ENCODE results near the gene MMP26. TPM values are rescaled to one million over a fixed set of nuclear protein-coding genes. Genes with fewer than 3 reads are reported as not detected.

MMP26 gene
- total RNA-seq, 1 donor from 2014 or later = not detected

- no peak overlapping the region for H2AFZ ChIP-seq (replicated peaks)
- H3K4me3 Mint-ChIP-seq = no peak overlapping the region
- TF ChIP-seq EZH2 (IDR thresholded peaks at IDR 0.05) (no peak), EZH2phosphoT487 (IDR thresholded peaks at IDR 0.05) (no peak), CTCF (IDR thresholded peaks at IDR 0.05) (no peak)
- H3K27me3 Mint-ChIP-seq (ENCODE audit: insufficient read depth, low read depth) = no peaks in the 10 kb centered on the region
- peaks cover 15% of the 10 kb centered on the region for H3F3A ChIP-seq (ENCODE audit: low read depth)
- no peak overlapping the region for H3K27ac Mint-ChIP-seq
- no peaks in the 10 kb centered on the region for H3K9me3 ChIP-seq (ENCODE audit: low read depth)
- H3K36me3 Mint-ChIP-seq = no peaks in the 10 kb centered on the region
- no peak for DNase-seq (ENCODE audit: low spot score)
- no peaks in the 10 kb centered on the region for H3K27me3 ChIP-seq
- H3K4me1 ChIP-seq = peaks cover 20% of the 10 kb centered on the region
- peaks cover 9% of the 10 kb centered on the region for H3K4me1 Mint-ChIP-seq
- no peak overlapping the region for H3K27ac ChIP-seq
- H3K79me2 ChIP-seq (ENCODE audit: low read depth) = no peaks in the 10 kb centered on the region
- no peaks in the 10 kb centered on the region for H3K9me3 Mint-ChIP-seq
- no peaks in the 10 kb centered on the region for H4K20me1 ChIP-seq (ENCODE audit: low read depth)
- no peak overlapping the region for H3K4me3 ChIP-seq
- H3K36me3 ChIP-seq = no peaks in the 10 kb centered on the region
- H3K4me2 ChIP-seq = no peak overlapping the region
- no peak overlapping the region for H3K9ac ChIP-seq
Observed at GRCh38 chr11:4700436-4700820, 4.2 kb upstream of the MMP26 start.

GRCh38 chr11:4704790-4705334, 278 bp downstream of the MMP26 start:
- DNase-seq (ENCODE audit: low spot score) = no peak
- Histone ChIP-seq H4K20me1 (ENCODE audit: low read depth) (no peaks in the 10 kb centered on the region), H3K4me2 (peak overlapping the region; percentile 65), H3K36me3 (no peaks in the 10 kb centered on the region), H3K27ac (no peak overlapping the region), H3K79me2 (ENCODE audit: low read depth) (no peaks in the 10 kb centered on the region), H3K9me3 (ENCODE audit: low read depth) (no peaks in the 10 kb centered on the region), H3K9ac (no peak overlapping the region), H3K4me1 (peaks cover 15% of the 10 kb centered on the region), H2AFZ (replicated peaks) (peak overlapping the region; percentile 100), H3K4me3 (peak overlapping the region; percentile 16), H3K27me3 (no peaks in the 10 kb centered on the region), H3F3A (ENCODE audit: low read depth) (peaks cover 15% of the 10 kb centered on the region)
- H3K4me3 Mint-ChIP-seq = no peak overlapping the region
- TF ChIP-seq EZH2phosphoT487 (IDR thresholded peaks at IDR 0.05) = no peak
- TF ChIP-seq CTCF (IDR thresholded peaks at IDR 0.05) = no peak
- TF ChIP-seq EZH2 (IDR thresholded peaks at IDR 0.05) = no peak
- H3K36me3 Mint-ChIP-seq = no peaks in the 10 kb centered on the region
- no peaks in the 10 kb centered on the region for H3K9me3 Mint-ChIP-seq
- no peak overlapping the region for H3K27ac Mint-ChIP-seq
- H3K27me3 Mint-ChIP-seq (ENCODE audit: insufficient read depth, low read depth) = no peaks in the 10 kb centered on the region
- H3K4me1 Mint-ChIP-seq = peaks cover 9% of the 10 kb centered on the region

- no peak overlapping the region for H2AFZ ChIP-seq (replicated peaks)
- no peak for TF ChIP-seq EZH2phosphoT487 (IDR thresholded peaks at IDR 0.05)
- no peak for TF ChIP-seq CTCF (IDR thresholded peaks at IDR 0.05)
- no peak for TF ChIP-seq EZH2 (IDR thresholded peaks at IDR 0.05)
- no peaks in the 10 kb centered on the region for H3K36me3 Mint-ChIP-seq
- peaks cover 2% of the 10 kb centered on the region for H3K27me3 Mint-ChIP-seq (ENCODE audit: insufficient read depth, low read depth)
- no peak overlapping the region for H3K27ac Mint-ChIP-seq
- no peaks in the 10 kb centered on the region for H3K9me3 ChIP-seq (ENCODE audit: low read depth)
- H3K4me1 Mint-ChIP-seq = no peaks in the 10 kb centered on the region
- H3K27ac ChIP-seq = no peak overlapping the region
- H3K4me2 ChIP-seq = no peak overlapping the region
- no peaks in the 10 kb centered on the region for H3K36me3 ChIP-seq
- H3K4me3 ChIP-seq = no peak overlapping the region
- H3F3A ChIP-seq (ENCODE audit: low read depth) = no peaks in the 10 kb centered on the region
- no peaks in the 10 kb centered on the region for H3K4me1 ChIP-seq
- H3K9ac ChIP-seq = no peak overlapping the region
- H3K79me2 ChIP-seq (ENCODE audit: low read depth) = no peaks in the 10 kb centered on the region
- no peaks in the 10 kb centered on the region for H3K9me3 Mint-ChIP-seq
- no peaks in the 10 kb centered on the region for H4K20me1 ChIP-seq (ENCODE audit: low read depth)
- no peak for DNase-seq (ENCODE audit: low spot score)
- H3K27me3 ChIP-seq = no peaks in the 10 kb centered on the region
- no peak overlapping the region for H3K4me3 Mint-ChIP-seq
Observed at GRCh38 chr11:4713241-4713640, 8.7 kb downstream of the MMP26 start.

Data from neural progenitor cell (in vitro differentiated cells).